A549 (cell line): ENCODE results near the gene TMEM253.

Experiments used
- BHLHE40 ChIP-seq: IDR thresholded peaks from 2 replicates; pipeline ENCODE4 v1.6.1; 2012; ENCODE audit warnings: low read depth, low read length, inconsistent platforms
- FOSB ChIP-seq: fragments of 250-450 bp; sonication (Bioruptor Pico); IDR thresholded peaks from 2 replicates; pipeline ENCODE4 v1.5.0; 2020; ENCODE audit warnings: mild to moderate bottlenecking, moderate library complexity
- JUNB ChIP-seq: fragments of >200 bp; sonication (Bioruptor Twin); formaldehyde crosslinking; IDR thresholded peaks from 2 replicates; pipeline ENCODE4 v1.6.1; 2016
- POLR2A ChIP-seq: IDR thresholded peaks from 2 replicates; pipeline ENCODE4 v1.6.1; 2012; ENCODE audit warnings: mild to moderate bottlenecking, low read length
- TF ChIP-seq, protein P1 (sequence below): IDR thresholded peaks from 2 replicates; pipeline ENCODE4 v1.6.1; 2012

DNA sequence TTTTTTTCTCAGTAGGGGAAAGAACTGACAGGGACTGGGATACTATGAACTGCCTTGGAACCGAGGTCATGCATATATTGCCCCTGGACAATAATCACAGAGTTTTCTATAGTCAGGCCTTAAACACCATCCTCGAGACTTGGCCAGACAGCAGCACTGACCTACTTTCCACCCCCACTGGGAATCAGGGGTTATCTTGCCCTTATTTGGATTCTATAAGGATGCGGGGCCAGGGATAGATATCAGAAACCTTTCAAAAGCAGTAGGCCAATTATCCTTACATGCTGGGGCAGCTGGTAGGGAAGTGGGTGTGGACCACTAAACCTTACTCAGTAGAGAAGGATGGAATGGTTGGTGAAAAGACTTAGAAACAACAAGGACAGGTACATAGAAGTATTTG lies 4.4 kb upstream of the TMEM253 start:
- no peak for TF ChIP-seq POLR2A
- TF ChIP-seq JUNB = no peak
- no peak for TF ChIP-seq BHLHE40
- no peak for TF ChIP-seq FOSB (CRISPR knock-in tag)
- TF ChIP-seq, protein P1, sequence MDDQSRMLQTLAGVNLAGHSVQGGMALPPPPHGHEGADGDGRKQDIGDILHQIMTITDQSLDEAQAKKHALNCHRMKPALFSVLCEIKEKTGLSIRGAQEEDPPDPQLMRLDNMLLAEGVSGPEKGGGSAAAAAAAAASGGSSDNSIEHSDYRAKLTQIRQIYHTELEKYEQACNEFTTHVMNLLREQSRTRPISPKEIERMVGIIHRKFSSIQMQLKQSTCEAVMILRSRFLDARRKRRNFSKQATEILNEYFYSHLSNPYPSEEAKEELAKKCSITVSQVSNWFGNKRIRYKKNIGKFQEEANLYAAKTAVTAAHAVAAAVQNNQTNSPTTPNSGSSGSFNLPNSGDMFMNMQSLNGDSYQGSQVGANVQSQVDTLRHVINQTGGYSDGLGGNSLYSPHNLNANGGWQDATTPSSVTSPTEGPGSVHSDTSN = no peak
